T-cell (primary cell): ENCODE results near the gene GPRIN3. TPM values are rescaled to one million over a fixed set of nuclear protein-coding genes. Genes with fewer than 3 reads are reported as not detected.

Source experiments
- ATAC-seq, 4 experiments: fragments of 200-7000 bp in 3 of 4; fragments of 150-1000 bp in 1 of 4; cut with Tn5 transposase; replicated peaks in 1 of 4; 1 replicate in 3 of 4; 2 replicates in 1 of 4; pipeline ENCODE4 v1.10.0; 2021; ENCODE audit warnings: moderate library complexity in 3 of 4, mild to moderate bottlenecking in 2 of 4, moderate number of reproducible peaks in 1 of 4
- CTCF ChIA-PET, 2 donors: fragments of 300-600 bp; sonication (Branson Sonifier 250); formaldehyde crosslinking; loops; one replicate each; lab custom pipeline; 2022; ENCODE audit warnings: antibody characterized with exemption in 2 of 2; lab: Charles Lee
- POLR2A ChIA-PET, 2 donors: fragments of 300-600 bp; sonication (Branson Sonifier 250); formaldehyde crosslinking; loops; one replicate each; lab custom pipeline; 2022; ENCODE audit warnings: antibody characterized with exemption in 2 of 2; lab: Charles Lee
- DNase-seq, 35 experiments: peaks; one replicate each; pipeline versions ENCODE4 v3.0.0 to v3.0.0-alpha.2; 2013 to 2023
- H3K27ac ChIP-seq: one replicate; pipeline ENCODE4 v1.5.1; 2013; ENCODE audit warnings: low read length
- H3K27me3 ChIP-seq, 2 experiments: replicated peaks in 1 of 2; 1 replicate in 1 of 2; 2 replicates in 1 of 2; pipeline versions ENCODE4 v1.6.1 to v1.7.0; 2013; ENCODE audit warnings: low read length in 1 of 2, mixed read lengths in 1 of 2; ENCODE audit not compliant: control insufficient read depth in 2 of 2, insufficient read depth in 2 of 2; ENCODE audit errors: extremely low read depth in 1 of 2
- H3K36me3 ChIP-seq, 2 donors: 1 replicate in 1 of 2; 2 replicates in 1 of 2; pipeline versions ENCODE4 v1.6.1 to v1.7.0; 2013; ENCODE audit warnings: low read length in 1 of 2; ENCODE audit not compliant: control insufficient read depth in 2 of 2, insufficient read depth in 1 of 2; ENCODE audit errors: extremely low read depth in 1 of 2
- H3K4me1 ChIP-seq, 2 experiments: 1 replicate in 1 of 2; 2 replicates in 1 of 2; pipeline versions ENCODE4 v1.6.1 to v1.7.0; 2013; ENCODE audit warnings: low read length in 2 of 2, mixed read lengths in 1 of 2; ENCODE audit not compliant: insufficient read depth in 2 of 2, control insufficient read depth in 1 of 2; ENCODE audit errors: extremely low read depth in 1 of 2
- H3K4me3 ChIP-seq, 2 donors: 1 replicate in 1 of 2; 2 replicates in 1 of 2; pipeline versions ENCODE4 v1.5.1 to v1.7.0; 2013; ENCODE audit warnings: mild to moderate bottlenecking in 2 of 2, low read length in 1 of 2, moderate library complexity in 1 of 2; ENCODE audit not compliant: control insufficient read depth in 1 of 2; ENCODE audit errors: extremely low read depth in 1 of 2
- H3K9me3 ChIP-seq: 2 replicates; pipeline ENCODE4 v1.7.0; 2013
- H3K27ac Mint-ChIP-seq, 2 donors: one replicate each; pipeline ENCODE4 v1.8.0; 2020 to 2021; ENCODE audit warnings: mild to moderate bottlenecking in 2 of 2, mixed read lengths in 2 of 2
- H3K27me3 Mint-ChIP-seq, 2 donors: one replicate each; pipeline ENCODE4 v1.8.0; 2021 to 2022; ENCODE audit warnings: mixed read lengths in 2 of 2
- H3K36me3 Mint-ChIP-seq: one replicate; pipeline ENCODE4 v1.8.0; 2021; ENCODE audit warnings: mixed read lengths
- H3K4me1 Mint-ChIP-seq, 3 donors: one replicate each; pipeline ENCODE4 v1.8.0; 2020 to 2022; ENCODE audit warnings: mixed read lengths in 3 of 3, mild to moderate bottlenecking in 1 of 3
- H3K4me3 Mint-ChIP-seq, 3 donors: one replicate each; pipeline ENCODE4 v1.8.0; 2020 to 2022; ENCODE audit warnings: mild to moderate bottlenecking in 3 of 3, mixed read lengths in 3 of 3, moderate library complexity in 3 of 3
- H3K9me3 Mint-ChIP-seq, 3 donors: one replicate each; pipeline ENCODE4 v1.8.0; 2020 to 2022; ENCODE audit warnings: mixed read lengths in 3 of 3
- WGBS: methylation state at CpG from one replicate; pipeline ENCODE4 v1.1.5; 2013; ENCODE audit warnings: missing lambda C conversion rate; ENCODE audit not compliant: insufficient coverage; 5-methylcytosine and 5-hydroxymethylcytosine counted together
- total RNA-seq, 35 experiments: library from RNA in 6 of 35; stranded (reverse) in 6 of 35; fragments of 120-200 nt in 1 of 35; gene quantifications; one replicate each; pipeline versions ENCODE4 v1.2.1 to v1.2.4 and lab custom pipeline; 2013 to 2026

Gene GPRIN3
- total RNA-seq, 5 donors from 2014 or later (not counting 1 experiment from before 2014, with no cell fraction given), result 17.4 to 56.1 (median 23.0) TPM

DNA sequence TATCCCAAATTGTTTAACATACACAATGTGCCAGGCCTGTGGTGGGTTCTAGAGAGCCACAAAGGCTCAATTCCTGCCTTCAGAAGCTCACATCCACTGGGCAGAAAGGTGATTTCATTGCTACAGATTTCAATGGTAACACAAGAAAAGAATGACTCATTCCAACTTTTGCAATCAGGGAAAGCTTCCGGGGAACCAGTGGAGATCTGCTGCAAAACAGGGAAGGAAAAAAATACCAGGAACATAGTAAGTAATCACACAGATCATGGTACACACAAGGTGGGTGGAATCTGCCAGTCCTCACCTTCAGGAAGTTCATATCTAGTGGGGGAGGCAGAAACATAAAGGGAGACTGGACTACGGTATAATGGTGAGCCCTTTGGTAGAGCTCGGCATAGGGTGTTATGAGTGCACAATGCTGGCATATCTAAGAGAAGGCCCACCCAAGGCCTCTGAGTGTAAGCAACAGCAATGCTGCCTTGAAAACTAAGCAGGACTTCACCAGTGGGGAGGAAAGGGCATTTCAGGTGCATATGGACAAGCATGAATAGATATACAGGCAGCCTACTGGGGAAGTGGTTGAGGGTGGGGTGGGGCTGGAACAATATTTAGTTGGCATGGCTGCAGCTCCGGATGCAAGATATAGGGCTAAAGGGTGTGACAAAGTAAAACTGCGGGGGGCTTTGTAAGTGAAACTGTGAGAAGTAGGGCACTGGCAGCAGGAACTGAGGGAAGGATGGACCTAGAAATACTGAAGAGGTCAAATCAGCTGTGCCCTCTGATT is 24.2 kb downstream of the GPRIN3 start:
- Histone ChIP-seq H3K27ac (peak overlapping the region; percentile 94), H3K27me3 (no peaks in the 10 kb centered on the region), H3K36me3 (peaks cover 0 to 2% of the 10 kb centered on the region in 2 donors), H3K4me3 (peak overlapping the region in 1 of 2 donors; percentile 22), H3K4me1 (peaks cover 29 to 48% of the 10 kb centered on the region in 2 experiments), H3K9me3 (no peaks in the 10 kb centered on the region)
- CTCF ChIA-PET, result interaction anchor here (0.5 to 2.1 kb wide), 7 partner anchors 11 to 147 kb away, joined by 3 to 13 read pairs (median 4); no protein-coding TSS in a partner anchor
- 47% methylated on average over 4 of the region's 5 CpGs for WGBS
- Mint-ChIP-seq H3K36me3 (peaks cover 16% of the 10 kb centered on the region), H3K27me3 (no peaks in the 10 kb centered on the region), H3K27ac (peak overlapping the region in 1 of 2 donors; percentile 94), H3K4me1 (peaks cover 67 to 74% (median 69%) of the 10 kb centered on the region in 3 donors), H3K9me3 (no peaks in the 10 kb centered on the region), H3K4me3 (peak overlapping the region; percentile 59 to 68 (median 67))
- DNase-seq (peak in 33 of 35 experiments; percentile 40 to 79 (median 65)), ATAC-seq (peak; percentile 79 to 86 (median 82))
- POLR2A ChIA-PET, result interaction anchor here (0.6 to 3.9 kb wide), 10 partner anchors 11 to 1000 kb away, joined by 3 to 27 read pairs (median 3); partner anchors contain the start of gene GPRIN3 (in 1 of the 2)

DNA sequence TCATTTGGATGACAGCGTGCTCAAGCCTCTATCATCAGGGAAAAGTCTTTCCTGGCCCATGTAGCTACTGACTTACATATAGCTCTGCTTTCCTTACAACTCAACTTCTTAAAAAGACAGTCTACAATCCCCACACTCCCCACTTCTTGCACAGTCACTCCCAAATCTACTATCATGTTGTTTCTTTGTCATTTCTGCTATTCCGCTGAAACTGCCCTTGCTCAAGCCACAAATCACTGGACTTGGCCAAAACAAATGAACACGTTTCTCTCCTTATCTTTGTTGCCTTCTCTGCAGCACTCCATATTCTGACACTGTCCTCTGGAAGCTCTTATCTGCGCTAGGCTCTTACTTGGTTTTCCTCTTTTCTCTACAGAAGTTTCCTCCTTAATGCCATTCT is 28.2 kb downstream of the GPRIN3 start:
- no peaks in the 10 kb centered on the region for H3K9me3 ChIP-seq
- CTCF ChIA-PET, result interaction anchor here (0.6 to 2.8 kb wide), 4 partner anchors 19 to 884 kb away, joined by 3 to 15 read pairs (median 4); no protein-coding TSS in a partner anchor
- H3K4me1 Mint-ChIP-seq, result peaks cover 60 to 71% (median 64%) of the 10 kb centered on the region in 3 donors
- no peak overlapping the region for H3K27ac Mint-ChIP-seq
- no peak overlapping the region for H3K4me3 ChIP-seq
- no peak for ATAC-seq
- H3K27me3 Mint-ChIP-seq, result no peaks in the 10 kb centered on the region
- POLR2A ChIA-PET, result interaction anchor here (0.8 to 1.2 kb wide), 2 partner anchors 14 to 23 kb away, joined by 3 to 4 read pairs; no protein-coding TSS in a partner anchor
- peaks cover 0 to 4% (median 0%) of the 10 kb centered on the region in 3 donors for H3K9me3 Mint-ChIP-seq
- no peak overlapping the region for H3K27ac ChIP-seq
- peaks cover 2 to 8% of the 10 kb centered on the region in 2 donors for H3K36me3 ChIP-seq
- 97% methylated on average over 4 of the region's 4 CpGs for WGBS
- H3K4me1 ChIP-seq, result peaks cover 5 to 46% of the 10 kb centered on the region in 2 experiments
- DNase-seq, result no peak
- no peaks in the 10 kb centered on the region for H3K27me3 ChIP-seq
- H3K36me3 Mint-ChIP-seq, result peaks cover 31% of the 10 kb centered on the region
- no peak overlapping the region for H3K4me3 Mint-ChIP-seq

DNA sequence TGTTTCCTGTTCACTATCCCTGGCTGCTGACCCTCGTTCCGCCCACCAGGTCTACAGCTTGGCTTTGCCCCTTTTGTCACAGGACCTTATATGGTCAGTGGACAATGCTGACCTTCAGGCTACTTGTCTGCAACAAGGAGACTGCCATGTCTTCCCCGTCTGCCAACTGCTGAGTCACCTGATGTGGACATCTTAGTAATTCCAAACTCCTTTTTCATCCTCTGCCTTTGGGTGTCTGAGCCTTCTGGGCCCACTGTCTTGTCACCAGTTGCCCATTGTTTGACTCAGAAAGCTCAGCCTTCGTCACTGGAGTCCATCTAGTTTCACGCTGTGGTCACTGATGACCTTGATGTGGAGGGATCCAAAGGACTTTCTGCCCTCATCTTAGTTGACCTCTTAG is 30.2 kb downstream of the GPRIN3 start:
- Mint-ChIP-seq H3K27me3 (no peaks in the 10 kb centered on the region), H3K27ac (peak overlapping the region in 1 of 2 donors; percentile 33), H3K4me3 (no peak overlapping the region), H3K9me3 (peaks cover 0 to 4% (median 0%) of the 10 kb centered on the region in 3 donors), H3K36me3 (peaks cover 39% of the 10 kb centered on the region), H3K4me1 (peaks cover 59 to 73% (median 64%) of the 10 kb centered on the region in 3 donors)
- ChIA-PET POLR2A (interaction anchor here (0.6 to 2.1 kb wide), 5 partner anchors 7 to 34 kb away, joined by 3 to 8 read pairs (median 4); no protein-coding TSS in a partner anchor), CTCF (interaction anchor here (0.5 to 2.8 kb wide), 7 partner anchors 8 to 51 kb away, joined by 3 to 15 read pairs (median 3); no protein-coding TSS in a partner anchor)
- ATAC-seq, result no peak
- peaks cover 2 to 8% of the 10 kb centered on the region in 2 donors for H3K36me3 ChIP-seq
- peaks cover 0 to 34% of the 10 kb centered on the region in 2 experiments for H3K4me1 ChIP-seq
- no peaks in the 10 kb centered on the region for H3K27me3 ChIP-seq
- no peaks in the 10 kb centered on the region for H3K9me3 ChIP-seq
- DNase-seq, result no peak
- no peak overlapping the region for H3K4me3 ChIP-seq
- 100% methylated on average over 5 of the region's 5 CpGs for WGBS
- no peak overlapping the region for H3K27ac ChIP-seq

DNA sequence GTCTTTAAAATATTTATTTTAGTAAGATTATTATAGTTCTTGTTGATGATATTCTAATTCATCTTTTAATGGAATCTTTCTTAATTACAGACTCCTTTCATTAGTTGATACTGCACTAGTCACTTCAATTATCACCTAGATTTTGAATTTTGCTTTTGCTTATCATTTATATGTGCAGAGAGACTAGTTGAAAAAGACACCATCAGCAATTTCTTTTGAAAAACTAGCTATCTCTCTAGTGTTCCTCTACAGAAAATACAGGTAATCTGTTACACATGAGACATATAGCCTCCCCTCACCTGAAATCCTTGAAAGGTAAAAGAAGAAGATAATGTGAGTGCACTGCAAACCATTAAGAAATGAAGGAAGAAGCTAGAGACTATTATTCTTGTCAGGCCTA is 31.3 kb downstream of the GPRIN3 start:
- H3K4me3 Mint-ChIP-seq, result no peak overlapping the region
- ChIA-PET CTCF (interaction anchor here (0.5 to 1.1 kb wide), 5 partner anchors 9 to 159 kb away, joined by 3 to 5 read pairs (median 3); no protein-coding TSS in a partner anchor), POLR2A (interaction anchor here (1.2 to 1.5 kb wide), 2 partner anchors 9 to 11 kb away, joined by 3 to 8 read pairs; no protein-coding TSS in a partner anchor)
- H3K4me1 Mint-ChIP-seq, result peaks cover 59 to 73% (median 63%) of the 10 kb centered on the region in 3 donors
- DNase-seq (no peak), ATAC-seq (no peak)
- Histone ChIP-seq H3K4me1 (peaks cover 0 to 32% of the 10 kb centered on the region in 2 experiments), H3K27me3 (no peaks in the 10 kb centered on the region), H3K27ac (no peak overlapping the region), H3K4me3 (no peak overlapping the region), H3K36me3 (peaks cover 2 to 8% of the 10 kb centered on the region in 2 donors), H3K9me3 (no peaks in the 10 kb centered on the region)
- H3K36me3 Mint-ChIP-seq, result peaks cover 39% of the 10 kb centered on the region
- H3K27me3 Mint-ChIP-seq, result no peaks in the 10 kb centered on the region
- peaks cover 0 to 4% (median 0%) of the 10 kb centered on the region in 3 donors for H3K9me3 Mint-ChIP-seq
- peak overlapping the region in 1 of 2 donors; percentile 24 for H3K27ac Mint-ChIP-seq

DNA sequence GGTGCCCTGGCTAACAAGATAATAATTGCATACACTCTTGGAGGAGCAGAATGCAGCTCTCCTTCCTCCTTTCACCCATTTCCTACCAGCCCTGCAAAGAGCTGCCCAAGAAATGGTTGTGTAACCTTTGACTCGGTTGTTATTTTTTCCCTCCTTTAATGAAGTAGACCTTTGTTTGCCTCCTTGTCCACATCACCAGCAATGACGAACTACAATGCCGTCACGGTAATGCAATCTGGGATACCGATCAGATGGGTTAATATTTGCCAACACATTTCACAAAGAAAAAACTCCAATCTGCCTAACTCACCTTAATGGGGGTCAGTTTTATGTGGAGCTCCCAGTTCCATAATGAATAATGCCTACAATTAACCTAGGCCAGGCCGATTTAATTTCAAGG is 32.0 kb downstream of the GPRIN3 start:
- peaks cover 0 to 26% of the 10 kb centered on the region in 2 experiments for H3K4me1 ChIP-seq
- H3K4me1 Mint-ChIP-seq, result peaks cover 66 to 78% (median 66%) of the 10 kb centered on the region in 3 donors
- CTCF ChIA-PET, result interaction anchor here in 1 of 2 donors (0.6 to 0.8 kb wide), 2 partner anchors 23 to 87 kb away, joined by 3 read pairs; no protein-coding TSS in a partner anchor

More for the DNA sequence above, 32.0 kb downstream of the GPRIN3 start:
- DNase-seq, result no peak
- POLR2A ChIA-PET, result interaction anchor here (1.0 to 1.2 kb wide), 2 partner anchors 9 to 11 kb away, joined by 3 read pairs; no protein-coding TSS in a partner anchor
- 100% methylated on average over 1 of the region's 6 CpGs for WGBS
- no peak overlapping the region for H3K4me3 ChIP-seq
- no peaks in the 10 kb centered on the region for H3K9me3 ChIP-seq
- Mint-ChIP-seq H3K9me3 (peaks cover 0 to 4% (median 0%) of the 10 kb centered on the region in 3 donors), H3K36me3 (peaks cover 38% of the 10 kb centered on the region), H3K27ac (peak overlapping the region in 1 of 2 donors; percentile 10), H3K27me3 (no peaks in the 10 kb centered on the region), H3K4me3 (no peak overlapping the region)
- H3K27ac ChIP-seq, result no peak overlapping the region
- H3K27me3 ChIP-seq, result no peaks in the 10 kb centered on the region
- peaks cover 2 to 8% of the 10 kb centered on the region in 2 donors for H3K36me3 ChIP-seq
- ATAC-seq, result no peak
